GM12878 (cell line): Measurements from ENCODE around the gene CAPN1. TPM values are rescaled to one million over a fixed set of nuclear protein-coding genes. Genes with fewer than 3 reads are reported as not detected.

Experiments used
- ATAC-seq: fragments of 200-7000 bp; cut with Tn5 transposase; 3 replicates; pipeline ENCODE4 v1.9.1; 2020; ENCODE audit warnings: mild to moderate bottlenecking, moderate library complexity
- BruUV-seq: library from RNA; stranded (reverse); fragments of 400-500 nt; replicated peaks from 2 replicates; lab custom pipeline; 2021; lab: Mats Ljungman, UMichigan
- CTCF ChIA-PET: fragments of 300-600 bp; sonication (Branson Sonifier 250); formaldehyde crosslinking; extraction: SDS; loops from one replicate; lab custom pipeline; 2021; ENCODE audit warnings: inconsistent platforms; lab: Yijun Ruan, JAX
- POLR2A ChIA-PET: fragments of 350-600 bp; formaldehyde crosslinking; extraction: SDS; loops from one replicate; lab custom pipeline; 2021; ENCODE audit warnings: inconsistent platforms; lab: Charles Lee
- RAD21 ChIA-PET: fragments of 300-600 bp; sonication (Branson Sonifier 250); formaldehyde crosslinking; loops from one replicate; lab custom pipeline; 2023; ENCODE audit warnings: antibody characterized with exemption; ENCODE audit not compliant: unreplicated experiment; lab: Charles Lee
- SMC1A ChIA-PET: fragments of 300-600 bp; sonication (Branson Sonifier 250); formaldehyde crosslinking; loops from one replicate; lab custom pipeline; 2023; ENCODE audit not compliant: unreplicated experiment, uncharacterized antibody; lab: Charles Lee
- DNase-seq: peaks from one replicate; pipeline ENCODE4 v3.0.0-alpha.2; 2011; ENCODE audit warnings: low read depth, low spot score
- FAIRE-seq: peaks from 3 replicates; lab custom pipeline; 2011; peaks lifted over from hg19 to GRCh38; lab: Jason Lieb, UNC
- H2AFZ ChIP-seq: 2 replicates; pipeline ENCODE4 v1.6.0; 2011; ENCODE audit warnings: low read depth, low read length, control low read depth; ENCODE audit not compliant: control insufficient read depth
- H3K27ac ChIP-seq: 2 replicates; pipeline ENCODE4 v1.5.1; 2011; ENCODE audit warnings: control low read depth; ENCODE audit not compliant: control insufficient read depth, insufficient read depth
- H3K27me3 ChIP-seq, 2 experiments: replicated peaks in 1 of 2; 2 replicates each; pipeline versions ENCODE4 v1.6.0 to v1.6.1; 2011; ENCODE audit warnings: low read length in 1 of 2; ENCODE audit not compliant: control insufficient read depth in 2 of 2, insufficient read depth in 2 of 2
- H3K36me3 ChIP-seq, 2 experiments: 2 replicates each; pipeline ENCODE4 v1.5.1; 2011; ENCODE audit warnings: low read length in 1 of 2; ENCODE audit not compliant: control insufficient read depth in 2 of 2, insufficient read depth in 2 of 2
- H3K4me1 ChIP-seq: 2 replicates; pipeline ENCODE4 v1.6.1; 2011; ENCODE audit warnings: mild to moderate bottlenecking, low read length, moderate library complexity, mixed read lengths; ENCODE audit not compliant: control insufficient read depth, insufficient read depth
- H3K4me2 ChIP-seq: 2 replicates; pipeline ENCODE4 v1.6.0; 2011; ENCODE audit warnings: control low read depth; ENCODE audit not compliant: control insufficient read depth, insufficient read depth
- H3K4me3 ChIP-seq: fragments of 200-600 bp; sonication (generic); 2 replicates; pipeline ENCODE4 v1.5.1; 2016
- H3K79me2 ChIP-seq: 2 replicates; pipeline ENCODE4 v1.6.0; 2011; ENCODE audit warnings: low read length; ENCODE audit not compliant: control insufficient read depth, insufficient read depth
- H3K9ac ChIP-seq: 2 replicates; pipeline ENCODE4 v1.8.0; 2011; ENCODE audit warnings: low read length, control low read depth, mixed read lengths; ENCODE audit not compliant: control insufficient read depth, insufficient read depth
- H3K9me3 ChIP-seq: replicated peaks from 3 replicates; pipeline ENCODE4 v1.5.1; 2011; ENCODE audit warnings: mild to moderate bottlenecking, low read length; ENCODE audit not compliant: control insufficient read depth, insufficient read depth
- H4K20me1 ChIP-seq: 2 replicates; pipeline ENCODE4 v1.6.0; 2011; ENCODE audit not compliant: control insufficient read depth, insufficient read depth
- KLF5 ChIP-seq: fragments of 450-650 bp; IDR thresholded peaks from 2 replicates; pipeline ENCODE4 v1.6.1; 2014; ENCODE audit warnings: mild to moderate bottlenecking; ENCODE audit not compliant: partially characterized antibody
- MEF2A ChIP-seq: IDR thresholded peaks from 2 replicates; pipeline ENCODE4 v1.6.1; 2011; ENCODE audit warnings: low read depth, mild to moderate bottlenecking, low read length, moderate library complexity; ENCODE audit not compliant: insufficient read depth
- PAX8 ChIP-seq: fragments of 450-650 bp; IDR thresholded peaks from 2 replicates; pipeline ENCODE4 v1.6.1; 2017; ENCODE audit warnings: mild to moderate bottlenecking, moderate library complexity
- POLR2A ChIP-seq: IDR thresholded peaks from 2 replicates; pipeline ENCODE4 v1.6.1; 2011; ENCODE audit warnings: low read depth, mild to moderate bottlenecking, low read length
- ZNF622 ChIP-seq: fragments of 450-650 bp; IDR thresholded peaks from 2 replicates; pipeline ENCODE4 v1.6.1; 2017; ENCODE audit warnings: mild to moderate bottlenecking, inconsistent platforms
- WGBS: methylation state at CpG from one replicate; pipeline ENCODE4 v1.1.6; 2016; ENCODE audit warnings: low lambda C conversion rate; ENCODE audit not compliant: insufficient replicate concordance, insufficient coverage; ENCODE audit errors: missing lambda C conversion rate; 5-methylcytosine and 5-hydroxymethylcytosine counted together
- in situ Hi-C: fragments of 300-500 bp; cut with MboI; formaldehyde crosslinking; loops from 9 replicates; pipeline ENCODE4 v1.14.3; 2018; ENCODE audit warnings: mixed read lengths
- intact Hi-C: fragments of 100-400 bp; cut with micrococcal nuclease; formaldehyde crosslinking; loops from one replicate; pipeline ENCODE4 v1.14.2; 2022; ENCODE audit not compliant: unreplicated experiment
- polyA plus RNA-seq, 11 experiments: library from polyadenylated mRNA; depleted of rRNA in 4 of 11; unstranded in 6 of 11; stranded (reverse) in 5 of 11; fragments of >200 nt; fragmentation: Nextera tagmentation in 4 of 11; fragmentation: Illumina TruSeq in 1 of 11; extraction: Ambion mirVana in 4 of 11; extraction: Trizol in 1 of 11; gene quantifications; 1 replicate in 1 of 11; 2 replicates in 10 of 11; pipeline versions ENCODE4 v1.2.1 to v1.2.3, GENCODE V29; 2011 to 2016; ENCODE audit warnings: inconsistent platforms in 2 of 11, missing spikeins in 2 of 11, low read depth in 1 of 11
- total RNA-seq, 4 experiments: library from RNA; depleted of rRNA in 3 of 4; stranded (reverse); fragments of >200 nt in 3 of 4; fragmentation: Illumina TruSeq in 1 of 4; extraction: Trizol in 1 of 4; gene quantifications; 2 replicates each; pipeline versions ENCODE4 v1.2.1 to v1.2.3, GENCODE V29; 2013 to 2021
- TF ChIP-seq, protein P1 (sequence below): fragments of 450-650 bp; IDR thresholded peaks from 2 replicates; pipeline ENCODE4 v1.6.1; 2018; ENCODE audit warnings: borderline replicate concordance, mild to moderate bottlenecking; ENCODE audit not compliant: partially characterized antibody

CAPN1 gene
- total and polyA plus RNA-seq, 10 of the 15 experiments (the other 5 are each of a cell fraction or from before 2014, with no cell fraction given): 2.2 to 167 (median 77.3) TPM

DNA sequence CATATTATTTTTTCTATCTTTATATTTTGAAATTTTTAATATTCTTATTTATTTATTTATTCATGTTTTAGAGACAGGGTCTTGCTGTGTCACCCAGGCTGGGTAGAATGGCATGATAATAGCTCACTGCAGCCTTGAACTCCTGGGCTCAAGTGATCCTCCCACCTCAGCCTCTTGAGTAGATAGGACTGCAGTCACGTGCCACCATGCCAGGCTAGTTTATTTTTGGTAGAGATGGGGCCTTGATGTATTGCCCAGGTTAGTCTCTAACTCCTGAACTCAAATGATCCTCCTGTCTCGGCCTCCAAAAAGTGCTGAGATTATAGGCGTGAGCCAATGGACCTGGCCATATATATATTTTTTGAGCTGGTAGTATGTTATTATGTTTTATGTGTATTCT, 14.1 kb upstream of the CAPN1 start (continued):
- TF ChIP-seq, protein P1, sequence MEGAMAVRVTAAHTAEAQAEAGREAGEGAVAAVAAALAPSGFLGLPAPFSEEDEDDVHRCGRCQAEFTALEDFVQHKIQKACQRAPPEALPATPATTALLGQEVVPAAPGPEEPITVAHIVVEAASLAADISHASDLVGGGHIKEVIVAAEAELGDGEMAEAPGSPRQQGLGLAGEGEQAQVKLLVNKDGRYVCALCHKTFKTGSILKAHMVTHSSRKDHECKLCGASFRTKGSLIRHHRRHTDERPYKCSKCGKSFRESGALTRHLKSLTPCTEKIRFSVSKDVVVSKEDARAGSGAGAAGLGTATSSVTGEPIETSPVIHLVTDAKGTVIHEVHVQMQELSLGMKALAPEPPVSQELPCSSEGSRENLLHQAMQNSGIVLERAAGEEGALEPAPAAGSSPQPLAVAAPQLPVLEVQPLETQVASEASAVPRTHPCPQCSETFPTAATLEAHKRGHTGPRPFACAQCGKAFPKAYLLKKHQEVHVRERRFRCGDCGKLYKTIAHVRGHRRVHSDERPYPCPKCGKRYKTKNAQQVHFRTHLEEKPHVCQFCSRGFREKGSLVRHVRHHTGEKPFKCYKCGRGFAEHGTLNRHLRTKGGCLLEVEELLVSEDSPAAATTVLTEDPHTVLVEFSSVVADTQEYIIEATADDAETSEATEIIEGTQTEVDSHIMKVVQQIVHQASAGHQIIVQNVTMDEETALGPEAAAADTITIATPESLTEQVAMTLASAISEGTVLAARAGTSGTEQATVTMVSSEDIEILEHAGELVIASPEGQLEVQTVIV: no peak
- TF ChIP-seq MEF2A (no peak), KLF5 (no peak), ZNF622 (no peak)
- TF ChIP-seq, all 136 proteins: peak for 0

DNA sequence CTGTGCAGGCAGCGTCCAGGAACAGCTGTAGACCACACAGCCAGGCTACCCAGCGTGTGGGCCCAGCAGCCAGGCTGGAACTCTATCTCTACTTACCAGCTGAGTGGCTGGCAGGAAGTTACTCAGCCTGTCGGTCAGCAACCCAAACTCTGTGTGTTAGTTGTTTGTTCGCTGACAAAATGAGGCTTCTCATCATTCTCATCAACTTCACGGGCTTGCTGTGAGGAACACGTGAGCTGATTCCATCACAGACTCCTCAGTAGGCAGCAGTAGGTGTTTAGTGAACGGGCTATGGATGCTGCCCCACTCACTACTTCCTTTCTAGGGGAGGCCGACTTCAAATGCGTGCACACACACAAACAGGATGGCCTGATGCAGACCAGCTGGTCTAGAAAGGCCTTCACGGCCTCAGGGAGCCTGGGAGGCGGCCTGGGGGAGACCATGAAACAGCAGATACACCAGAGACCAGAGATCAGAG, 12.5 kb upstream of the CAPN1 start:
- Histone ChIP-seq H2AFZ (peak overlapping the region; percentile 98), H3K9me3 (no peaks in the 10 kb centered on the region), H3K4me1 (peaks cover 6% of the 10 kb centered on the region)
- intact Hi-C loops: no loop called here
- TF ChIP-seq POLR2A (peak; percentile 52; the same call in 1 of the 2 replicates), PAX8 (no peak)
- TF ChIP-seq, all 136 proteins: peak for 1
- H3K9ac ChIP-seq: peak overlapping the region; percentile 26; the same call in 1 of the 2 replicates
- H3K36me3 ChIP-seq: no peaks in the 10 kb centered on the region
- peak overlapping the region; percentile 16 for H3K27ac ChIP-seq
- in situ Hi-C loops: no loop called here
- SMC1A ChIA-PET: interaction anchor here (0.6 kb wide), 2 partner anchors 11 to 348 kb away, joined by 3 to 4 read pairs; no protein-coding TSS in a partner anchor
- RAD21 ChIA-PET: no interaction called here
- H3K27me3 ChIP-seq: no peaks in the 10 kb centered on the region
- no peak overlapping the region for H3K4me3 ChIP-seq
- WGBS: 14% methylated on average over 11 of the region's 11 CpGs
- FAIRE-seq: no peak
- CTCF ChIA-PET: interaction anchor here (0.9 to 1.0 kb wide), 2 partner anchors 11 to 34 kb away, joined by 3 to 6 read pairs; no protein-coding TSS in a partner anchor
- POLR2A ChIA-PET: interaction anchor here (0.5 to 0.8 kb wide), 3 partner anchors 34 to 985 kb away, joined by 3 read pairs; no protein-coding TSS in a partner anchor
- no TSS peak for BruUV-seq
- no peak overlapping the region for H3K4me2 ChIP-seq
- no peaks in the 10 kb centered on the region for H3K79me2 ChIP-seq
- no peak for DNase-seq
- H4K20me1 ChIP-seq: no peaks in the 10 kb centered on the region
- ATAC-seq: peak; percentile 47; the same call in 2 of the 3 replicates
